GM21825 (cell line): ENCODE measurements around the gene CHD9.
"Not testable (repeated sequence)": the region's sequence is repeated elsewhere in the genome, so short reads cannot be mapped to it uniquely, and the experiment has no call there.

ENCODE experiments used
- ATAC-seq: cut with Tn5 transposase; IDR thresholded peaks from one replicate; pipeline ENCODE4 v1.9.1; 2021; ENCODE audit warnings: mild to moderate bottlenecking, moderate library complexity; ENCODE audit not compliant: unreplicated experiment

The CHD9 gene, protein sequence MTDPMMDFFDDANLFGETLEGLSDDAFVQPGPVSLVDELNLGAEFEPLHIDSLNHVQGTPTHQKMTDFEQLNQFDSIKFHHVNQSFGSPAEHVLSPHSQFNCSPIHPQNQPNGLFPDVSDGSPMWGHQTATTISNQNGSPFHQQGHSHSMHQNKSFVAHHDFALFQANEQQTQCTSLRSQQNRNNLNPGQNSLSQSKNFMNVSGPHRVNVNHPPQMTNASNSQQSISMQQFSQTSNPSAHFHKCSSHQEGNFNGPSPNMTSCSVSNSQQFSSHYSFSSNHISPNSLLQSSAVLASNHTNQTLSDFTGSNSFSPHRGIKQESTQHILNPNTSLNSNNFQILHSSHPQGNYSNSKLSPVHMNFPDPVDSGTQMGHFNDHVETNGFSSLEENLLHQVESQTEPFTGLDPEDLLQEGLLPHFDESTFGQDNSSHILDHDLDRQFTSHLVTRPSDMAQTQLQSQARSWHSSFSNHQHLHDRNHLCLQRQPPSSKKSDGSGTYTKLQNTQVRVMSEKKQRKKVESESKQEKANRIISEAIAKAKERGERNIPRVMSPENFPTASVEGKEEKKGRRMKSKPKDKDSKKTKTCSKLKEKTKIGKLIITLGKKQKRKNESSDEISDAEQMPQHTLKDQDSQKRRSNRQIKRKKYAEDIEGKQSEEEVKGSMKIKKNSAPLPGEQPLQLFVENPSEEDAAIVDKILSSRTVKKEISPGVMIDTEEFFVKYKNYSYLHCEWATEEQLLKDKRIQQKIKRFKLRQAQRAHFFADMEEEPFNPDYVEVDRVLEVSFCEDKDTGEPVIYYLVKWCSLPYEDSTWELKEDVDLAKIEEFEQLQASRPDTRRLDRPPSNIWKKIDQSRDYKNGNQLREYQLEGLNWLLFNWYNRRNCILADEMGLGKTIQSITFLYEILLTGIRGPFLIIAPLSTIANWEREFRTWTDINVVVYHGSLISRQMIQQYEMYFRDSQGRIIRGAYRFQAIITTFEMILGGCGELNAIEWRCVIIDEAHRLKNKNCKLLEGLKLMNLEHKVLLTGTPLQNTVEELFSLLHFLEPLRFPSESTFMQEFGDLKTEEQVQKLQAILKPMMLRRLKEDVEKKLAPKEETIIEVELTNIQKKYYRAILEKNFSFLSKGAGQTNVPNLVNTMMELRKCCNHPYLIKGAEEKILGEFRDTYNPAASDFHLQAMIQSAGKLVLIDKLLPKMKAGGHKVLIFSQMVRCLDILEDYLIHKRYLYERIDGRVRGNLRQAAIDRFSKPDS (N-terminal part only)

DNA sequence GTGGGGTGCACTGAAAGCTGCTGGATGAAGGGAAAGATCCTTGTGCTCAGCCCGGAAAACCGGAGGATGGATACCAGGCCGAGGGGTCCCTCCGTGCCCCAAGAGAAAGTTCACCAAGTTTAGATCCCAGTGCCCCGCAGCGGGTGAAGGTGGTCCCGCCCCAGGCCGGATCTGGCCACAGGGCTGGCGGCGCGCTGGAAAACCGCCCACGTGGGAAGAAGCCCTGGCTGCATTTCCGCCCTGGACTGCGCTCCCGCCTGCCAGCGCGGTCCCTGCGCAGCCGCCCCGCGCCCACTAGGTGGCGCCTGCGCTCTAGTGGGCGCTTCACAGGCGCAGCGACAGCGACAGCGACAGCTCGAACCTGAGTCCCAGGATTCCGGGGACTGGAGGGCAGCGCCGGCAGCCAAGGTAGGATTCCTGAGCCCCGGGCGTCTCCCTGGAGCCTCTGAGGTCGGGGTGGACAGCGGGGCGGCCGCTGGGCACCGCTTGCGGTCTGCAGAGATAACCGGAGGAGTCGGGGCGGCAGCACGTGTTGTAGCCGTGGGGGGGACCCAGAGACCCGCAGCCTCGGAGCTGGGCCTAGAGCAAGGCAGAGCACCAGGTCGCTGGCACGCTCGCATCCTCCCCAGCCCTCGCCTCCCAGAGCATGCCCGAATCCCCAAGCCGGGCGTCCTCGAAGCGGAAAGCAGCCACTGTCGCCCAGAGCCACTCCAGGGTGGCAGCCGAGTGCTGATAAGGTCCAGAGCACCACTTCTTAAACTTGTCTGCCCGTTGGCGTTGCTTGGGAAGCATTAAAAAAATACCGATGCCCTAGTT is at the start of gene CHD9:
Gene CHD9 (plus strand): TSS at position 322 of the 816 bp plus-strand sequence. CDS start 101,099 bp downstream, outside the sequence.
- peak; percentile 73 for ATAC-seq

- no peak for ATAC-seq
These were observed 47.7 kb upstream of the CHD9 start for GRCh38 chr16:53007095-53007494.

- ATAC-seq = no peak
These were observed 40.5 kb upstream of the CHD9 start for GRCh38 chr16:53014287-53014686.

- no peak for ATAC-seq
These were observed 35.9 kb upstream of the CHD9 start for GRCh38 chr16:53018834-53019416.

- ATAC-seq = no peak
These were observed 32.4 kb upstream of the CHD9 start for GRCh38 chr16:53022374-53022773.

DNA sequence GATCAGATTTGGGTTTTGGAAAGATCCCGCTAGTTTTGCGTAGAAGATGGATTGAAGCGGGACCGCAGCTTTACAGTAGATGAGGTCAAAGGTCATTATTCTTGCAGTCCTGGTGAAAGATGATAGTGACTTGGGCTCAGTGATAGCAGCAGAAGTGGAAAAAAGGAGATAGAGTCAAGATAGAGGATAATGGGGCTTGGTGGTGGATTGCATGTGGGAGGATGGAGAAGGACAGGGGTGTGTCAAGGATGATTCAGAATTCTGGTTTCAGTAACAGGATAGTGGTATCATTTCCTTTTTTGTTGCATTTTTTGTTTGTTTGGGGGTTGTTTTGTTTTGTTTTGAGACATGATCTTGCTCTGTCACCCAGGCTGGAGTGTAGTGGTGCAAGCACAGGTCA is 30.7 kb upstream of the CHD9 start:
- no peak for ATAC-seq

DNA sequence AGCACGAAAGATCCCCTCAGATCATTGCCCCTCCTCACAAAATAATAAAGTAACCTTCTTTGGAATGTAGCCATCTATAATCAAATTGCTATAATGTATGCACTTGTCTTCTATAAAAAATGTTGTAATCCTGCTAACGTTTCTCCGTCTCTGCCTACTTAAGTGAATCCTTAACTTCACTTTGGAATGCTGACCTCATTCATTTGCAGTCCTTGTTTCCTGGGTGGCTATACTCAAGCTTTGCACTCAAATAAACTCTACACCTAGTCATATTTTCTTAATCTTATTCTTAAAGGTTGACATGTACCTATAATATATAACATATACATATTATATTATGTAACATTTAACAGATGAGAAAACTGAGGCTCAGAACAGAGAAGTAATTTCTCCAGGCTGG is 24.8 kb upstream of the CHD9 start:
- no peak for ATAC-seq

DNA sequence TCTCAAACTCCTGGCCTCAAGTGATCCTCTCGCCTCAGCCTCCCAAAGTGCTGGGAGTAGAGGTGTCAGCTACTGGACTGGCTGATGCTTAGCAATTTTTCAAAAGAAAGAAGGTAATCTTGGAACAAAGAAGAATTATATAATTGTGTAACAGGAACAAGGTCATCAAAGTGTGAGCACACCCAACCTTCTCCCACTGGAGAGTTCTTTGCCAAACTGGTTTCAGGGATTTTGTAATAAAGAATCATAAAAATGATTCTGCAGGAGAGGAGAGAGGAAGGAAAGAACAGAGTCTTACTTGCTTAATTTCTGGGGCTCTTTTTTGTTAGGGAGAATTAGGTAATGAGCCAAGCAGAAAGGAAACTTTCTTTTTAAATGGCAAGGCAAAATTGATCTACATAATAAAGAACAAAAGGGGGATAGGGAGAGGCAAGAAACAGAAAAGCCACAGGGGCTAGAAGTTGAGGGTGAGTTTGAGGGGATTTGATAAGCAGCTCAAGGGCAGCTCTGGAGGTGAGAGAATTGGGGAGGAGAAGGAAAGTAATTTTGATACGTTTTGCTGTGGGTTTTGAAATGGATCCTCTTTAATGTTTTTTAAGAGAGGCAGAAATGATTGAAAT is 23.4 kb upstream of the CHD9 start:
- no peak for ATAC-seq

DNA sequence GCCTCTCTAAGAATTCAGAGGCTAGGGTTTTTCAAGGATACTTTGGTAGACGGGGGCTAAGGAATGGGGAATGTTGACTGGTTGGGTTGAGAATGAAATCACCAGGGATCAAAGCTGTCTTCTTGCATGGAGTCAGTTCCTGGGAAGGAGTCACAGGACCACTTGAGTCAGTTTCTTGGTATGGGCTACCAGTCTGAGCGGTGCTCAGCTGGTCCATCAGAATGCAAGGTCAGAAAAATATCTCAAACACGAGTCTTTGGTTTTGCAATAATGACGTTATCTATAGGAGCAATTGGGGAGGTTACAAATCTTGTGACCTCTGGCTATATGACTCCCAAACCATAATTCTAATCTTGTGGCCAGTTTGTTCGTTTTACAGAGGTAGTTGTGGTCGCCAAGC is 20.5 kb upstream of the CHD9 start:
- no peak for ATAC-seq

DNA sequence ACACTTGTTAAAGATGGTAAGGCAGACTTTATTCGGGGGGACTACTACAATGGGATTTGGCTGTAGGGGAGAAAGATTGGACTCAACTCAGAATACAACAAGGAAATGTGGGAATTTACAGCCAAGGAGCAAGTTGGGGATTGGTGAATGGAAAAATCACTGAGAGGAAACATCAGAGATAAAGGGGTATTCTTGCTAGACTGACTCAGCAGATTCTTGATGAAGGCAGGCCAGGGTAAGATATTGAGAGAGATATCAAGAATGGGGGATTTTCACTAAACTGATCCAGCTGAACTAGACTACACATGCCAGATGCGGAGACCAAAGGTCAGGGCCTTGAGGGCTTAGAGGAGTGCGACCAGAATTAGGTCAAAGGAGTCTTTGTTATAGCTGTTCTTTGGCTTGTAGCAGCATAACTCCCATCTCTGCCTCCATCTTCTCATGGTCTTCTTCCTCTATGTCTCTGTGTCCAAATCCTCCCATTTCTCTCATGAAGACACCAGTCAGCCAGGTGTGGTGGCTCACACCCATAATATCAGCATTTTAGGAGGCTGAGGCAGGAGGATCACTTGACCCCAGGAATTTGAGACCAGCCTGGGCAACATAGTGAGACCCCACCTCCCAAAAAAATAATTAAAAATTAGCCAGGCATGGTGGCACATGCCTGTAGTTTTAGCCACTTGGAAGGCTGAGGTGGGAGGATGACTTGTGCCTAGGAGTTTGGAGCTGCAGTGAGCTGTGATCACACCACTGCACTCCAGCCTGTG is 19.4 kb upstream of the CHD9 start:
- no peak for ATAC-seq

- no peak for ATAC-seq
These were observed 18.7 kb upstream of the CHD9 start for GRCh38 chr16:53036066-53036465.

- not testable (repeated sequence) for ATAC-seq
These were observed 18.1 kb upstream of the CHD9 start for GRCh38 chr16:53036711-53037110.

DNA sequence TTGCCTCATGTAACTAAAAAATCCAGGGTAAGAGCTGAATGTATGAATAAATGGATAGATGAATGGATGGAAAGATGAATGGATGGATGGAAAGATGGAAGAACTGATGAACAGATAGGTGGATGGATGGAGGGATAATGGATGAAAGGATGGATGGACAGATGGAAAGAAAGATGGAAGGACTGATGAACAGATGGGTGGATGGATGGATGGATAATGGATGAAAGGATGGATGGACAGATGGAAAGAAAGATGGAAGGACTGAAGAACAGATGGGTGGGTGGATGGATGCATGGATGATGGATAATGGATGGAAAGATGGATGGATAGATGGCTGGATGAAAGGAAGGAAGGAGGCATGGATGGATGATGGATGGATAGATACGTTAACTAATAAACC is 14.0 kb upstream of the CHD9 start:
- no peak for ATAC-seq

DNA sequence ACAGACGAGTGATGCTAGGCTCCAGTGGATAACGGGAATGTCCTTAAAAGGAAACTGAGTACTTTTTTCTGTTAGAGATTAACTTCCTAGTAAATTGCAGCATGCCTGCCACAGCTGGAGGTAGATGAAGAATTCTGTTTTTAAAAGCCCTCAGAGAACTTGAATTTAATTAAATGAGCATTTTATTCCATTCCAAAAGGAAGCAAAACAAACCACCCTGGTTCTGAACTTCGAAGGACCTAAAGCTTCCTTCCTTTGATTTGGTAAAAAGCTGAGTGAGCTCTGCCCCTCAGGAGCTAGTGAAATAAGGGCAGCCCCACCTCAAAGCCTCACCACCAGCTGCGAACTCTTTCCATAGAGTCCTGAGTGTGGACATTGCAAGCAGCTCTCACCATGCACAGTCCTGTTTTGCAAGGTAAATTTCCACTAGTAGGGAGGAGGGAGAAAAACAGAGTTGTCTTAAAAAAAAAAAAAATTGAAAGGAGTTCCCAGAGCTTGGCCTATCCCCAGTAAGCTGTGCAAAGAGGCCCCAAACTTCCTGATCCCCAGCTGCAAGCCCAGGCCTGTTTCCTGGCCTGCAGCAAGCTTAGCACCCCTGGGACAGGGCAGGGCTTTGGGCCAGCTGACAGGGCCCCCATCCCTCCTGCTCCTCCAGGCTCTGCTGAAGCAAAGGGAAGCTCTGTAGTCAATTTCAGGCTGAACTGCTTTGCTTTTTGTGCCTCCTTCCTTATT is 13.3 kb upstream of the CHD9 start:
- peak; percentile 61 for ATAC-seq

DNA sequence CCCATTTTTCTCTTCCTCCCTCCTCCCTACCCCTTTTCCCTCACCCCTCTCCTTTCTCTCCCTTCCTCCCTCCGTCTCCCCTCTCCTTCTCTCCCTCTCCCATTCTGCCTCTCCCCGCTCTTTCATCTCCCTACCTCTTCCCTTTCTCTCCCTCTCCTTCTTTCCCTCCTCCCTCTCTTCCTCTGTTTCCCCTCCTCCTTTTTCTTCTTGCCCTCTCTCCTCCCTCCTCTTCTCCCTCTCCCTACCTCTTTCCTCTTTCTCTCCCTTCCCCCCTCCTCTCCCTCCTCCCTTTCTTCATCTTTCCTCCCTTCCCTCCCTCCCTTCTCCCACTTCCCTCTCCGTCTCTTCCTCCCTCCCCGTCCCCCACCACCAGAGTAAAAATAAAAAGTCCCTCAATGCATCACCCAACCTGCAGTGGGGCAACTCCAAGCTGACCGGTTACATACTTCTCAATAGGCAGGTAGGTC is 12.5 kb upstream of the CHD9 start:
- no peak for ATAC-seq

DNA sequence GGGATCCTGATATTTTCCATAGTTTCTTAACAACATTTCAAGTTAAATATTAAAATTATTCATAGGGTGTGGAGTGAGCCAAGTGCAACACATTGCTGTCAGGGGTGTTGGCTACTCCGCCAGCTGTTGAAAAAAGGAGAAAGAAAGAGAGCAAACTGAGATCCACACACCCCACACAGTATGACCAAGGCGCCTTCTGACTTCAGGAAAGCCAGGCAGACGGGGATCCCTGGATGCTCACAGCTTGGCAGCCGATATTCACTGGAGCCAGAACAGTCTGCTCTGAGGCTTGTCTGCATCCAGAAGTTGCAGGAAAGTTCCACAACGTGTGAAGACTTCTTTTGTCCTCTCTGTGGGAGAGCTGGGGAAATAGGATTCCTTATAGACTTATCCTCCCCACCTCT is 11.4 kb upstream of the CHD9 start:
- ATAC-seq = no peak

- no peak for ATAC-seq
These were observed 10.7 kb upstream of the CHD9 start for GRCh38 chr16:53043986-53044601.
